Measurements from ENCODE around the gene KCNAB1.

The KCNAB1 gene

DNA sequence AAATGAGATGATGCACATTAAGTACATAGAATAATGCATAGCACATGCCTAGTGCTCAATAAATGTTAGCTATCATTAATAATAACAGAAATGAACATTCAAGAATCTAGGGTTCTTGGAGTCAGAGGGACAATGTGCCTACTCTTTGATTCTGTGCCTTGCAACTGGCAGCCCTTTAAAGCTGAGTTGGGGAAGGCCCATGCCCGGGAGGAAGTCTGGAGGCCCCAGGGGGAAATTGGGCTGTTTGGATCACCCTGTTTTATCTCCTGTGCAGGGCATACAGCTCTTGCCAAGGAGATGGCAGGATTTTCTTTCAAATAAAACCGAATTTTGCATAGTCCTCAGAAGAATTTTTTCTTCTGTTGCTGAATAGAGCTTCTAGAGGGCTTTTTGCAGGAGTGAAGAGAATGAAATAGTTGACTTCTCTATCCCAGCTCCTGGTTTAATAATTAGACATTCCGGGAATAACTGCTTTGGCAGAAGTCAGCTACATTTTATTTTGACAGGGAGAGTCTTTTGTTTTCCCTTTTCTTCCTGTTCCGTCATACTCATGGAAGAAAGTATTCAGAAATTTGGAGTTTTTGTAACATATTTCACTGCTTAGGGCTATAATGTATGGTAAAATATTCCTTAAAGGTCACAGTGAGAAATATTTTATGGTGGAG lies 18.0 kb upstream of the KCNAB1 start:
- Histone ChIP-seq H3K27me3 (ENCODE audit: control insufficient read depth in 5 of 5, insufficient read depth in 4 of 5, low read length in 5 of 5) (no peaks in the 10 kb centered on the region), H3K4me3 (ENCODE audit: low read depth in 1 of 5, low read length in 5 of 5) (no peak overlapping the region), H3K36me3 (ENCODE audit: control insufficient read depth in 5 of 5, insufficient read depth in 5 of 5, low read length in 5 of 5) (no peaks in the 10 kb centered on the region), H3K9me3 (ENCODE audit: control insufficient read depth in 5 of 5, low read length in 5 of 5) (no peaks in the 10 kb centered on the region), H3K4me1 (ENCODE audit: control insufficient read depth in 5 of 5, insufficient read depth in 5 of 5, low read length in 5 of 5) (peaks cover 0 to 3% (median 0%) of the 10 kb centered on the region in 5 donors), H3K9ac (ENCODE audit: low read length in 5 of 5) (no peak overlapping the region), H3K27ac (ENCODE audit: low read depth, low read length) (no peak overlapping the region)

DNA sequence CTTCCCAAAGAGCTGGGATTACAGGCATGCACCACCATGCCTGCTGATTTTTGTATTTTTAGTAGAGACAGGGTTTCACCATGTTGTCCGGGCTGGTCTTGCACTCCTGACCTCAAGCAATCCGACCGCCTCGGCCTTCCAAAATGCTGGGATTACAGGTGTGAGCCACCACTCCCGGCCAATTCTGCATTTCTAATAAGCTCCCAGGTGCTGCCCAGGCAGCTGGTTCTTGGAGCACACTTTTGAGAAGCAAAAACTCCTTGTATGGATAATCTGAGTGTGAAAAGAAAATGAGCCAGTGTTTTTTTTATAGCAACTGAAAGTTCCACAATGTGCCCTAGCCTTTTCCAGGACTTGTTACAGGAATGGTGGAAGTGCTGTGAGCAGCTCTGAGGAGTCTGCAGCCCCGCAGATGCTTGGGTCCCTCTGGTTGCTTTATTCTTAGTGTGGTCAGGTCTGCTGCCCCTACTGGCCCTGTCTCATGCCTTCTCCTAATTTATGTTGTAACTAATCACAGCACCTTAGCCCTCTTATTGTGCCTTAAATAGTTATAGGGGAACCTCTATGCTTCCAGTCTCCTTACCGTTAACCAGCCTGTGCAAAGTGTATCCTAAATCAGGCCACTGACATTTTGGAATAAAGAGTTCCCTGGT lies 13.5 kb upstream of the KCNAB1 start:
- no peak overlapping the region for H3K27ac ChIP-seq (ENCODE audit: low read depth, low read length)
- no peaks in the 10 kb centered on the region for H3K27me3 ChIP-seq (ENCODE audit: control insufficient read depth in 5 of 5, insufficient read depth in 4 of 5, low read length in 5 of 5)
- H3K4me3 ChIP-seq (ENCODE audit: low read depth in 1 of 5, low read length in 5 of 5): no peak overlapping the region
- H3K4me1 ChIP-seq (ENCODE audit: control insufficient read depth in 5 of 5, insufficient read depth in 5 of 5, low read length in 5 of 5): peaks cover 0 to 11% (median 10%) of the 10 kb centered on the region in 5 donors
- no peak overlapping the region for H3K9ac ChIP-seq (ENCODE audit: low read length in 5 of 5)
- no peaks in the 10 kb centered on the region for H3K36me3 ChIP-seq (ENCODE audit: control insufficient read depth in 5 of 5, insufficient read depth in 5 of 5, low read length in 5 of 5)
- H3K9me3 ChIP-seq (ENCODE audit: control insufficient read depth in 5 of 5, low read length in 5 of 5): no peaks in the 10 kb centered on the region

DNA sequence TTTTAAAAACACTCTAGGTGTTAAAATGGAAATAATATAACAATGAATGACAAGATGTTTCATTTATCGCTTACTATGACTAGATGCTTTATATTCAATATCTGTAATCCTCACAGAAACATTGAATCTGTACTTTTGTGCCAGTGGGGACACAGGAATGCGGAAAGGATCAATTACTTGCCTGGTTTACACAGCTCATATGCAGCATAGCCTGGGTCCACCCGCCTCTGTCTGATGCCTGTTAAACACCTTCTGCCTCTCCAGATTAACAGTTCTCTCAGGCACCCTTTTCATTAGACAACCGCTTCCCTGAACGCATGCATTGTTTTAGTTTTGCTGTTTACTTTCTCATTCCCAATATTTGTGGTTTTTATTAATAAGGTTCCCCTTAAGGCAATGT lies 12.9 kb upstream of the KCNAB1 start:
- Histone ChIP-seq H3K36me3 (ENCODE audit: control insufficient read depth in 5 of 5, insufficient read depth in 5 of 5, low read length in 5 of 5) (no peaks in the 10 kb centered on the region), H3K9ac (ENCODE audit: low read length in 5 of 5) (no peak overlapping the region), H3K27me3 (ENCODE audit: control insufficient read depth in 5 of 5, insufficient read depth in 4 of 5, low read length in 5 of 5) (no peaks in the 10 kb centered on the region), H3K4me1 (ENCODE audit: control insufficient read depth in 5 of 5, insufficient read depth in 5 of 5, low read length in 5 of 5) (peaks cover 0 to 11% (median 8%) of the 10 kb centered on the region in 5 donors), H3K27ac (ENCODE audit: low read depth, low read length) (no peak overlapping the region), H3K4me3 (ENCODE audit: low read depth in 1 of 5, low read length in 5 of 5) (no peak overlapping the region), H3K9me3 (ENCODE audit: control insufficient read depth in 5 of 5, low read length in 5 of 5) (no peaks in the 10 kb centered on the region)

DNA sequence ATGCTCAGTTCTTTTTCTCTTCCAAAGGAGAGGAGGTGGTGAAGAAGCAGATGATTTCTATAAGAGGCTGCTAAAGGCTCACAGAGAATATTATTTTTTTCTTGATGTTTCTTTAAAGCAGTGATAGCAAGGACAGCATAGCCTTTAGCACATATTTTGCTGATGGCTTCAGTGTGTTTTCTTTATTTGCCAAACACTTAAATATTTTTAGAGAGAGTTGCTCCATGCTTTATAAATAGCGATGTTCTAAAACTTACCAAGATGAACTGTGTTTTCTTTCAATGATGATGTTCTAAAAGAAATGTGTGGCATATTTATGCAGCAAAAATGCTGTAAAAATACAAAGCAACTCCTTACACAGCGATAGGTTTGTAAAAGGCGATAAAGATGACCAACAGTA lies 11.8 kb upstream of the KCNAB1 start:
- H3K9ac ChIP-seq (ENCODE audit: low read length in 5 of 5): no peak overlapping the region
- no peak overlapping the region for H3K27ac ChIP-seq (ENCODE audit: low read depth, low read length)
- H3K9me3 ChIP-seq (ENCODE audit: control insufficient read depth in 5 of 5, low read length in 5 of 5): no peaks in the 10 kb centered on the region
- H3K27me3 ChIP-seq (ENCODE audit: control insufficient read depth in 5 of 5, insufficient read depth in 4 of 5, low read length in 5 of 5): no peaks in the 10 kb centered on the region
- H3K4me1 ChIP-seq (ENCODE audit: control insufficient read depth in 5 of 5, insufficient read depth in 5 of 5, low read length in 5 of 5): peaks cover 0 to 11% (median 8%) of the 10 kb centered on the region in 5 donors
- no peak overlapping the region for H3K4me3 ChIP-seq (ENCODE audit: low read depth in 1 of 5, low read length in 5 of 5)
- H3K36me3 ChIP-seq (ENCODE audit: control insufficient read depth in 5 of 5, insufficient read depth in 5 of 5, low read length in 5 of 5): no peaks in the 10 kb centered on the region

DNA sequence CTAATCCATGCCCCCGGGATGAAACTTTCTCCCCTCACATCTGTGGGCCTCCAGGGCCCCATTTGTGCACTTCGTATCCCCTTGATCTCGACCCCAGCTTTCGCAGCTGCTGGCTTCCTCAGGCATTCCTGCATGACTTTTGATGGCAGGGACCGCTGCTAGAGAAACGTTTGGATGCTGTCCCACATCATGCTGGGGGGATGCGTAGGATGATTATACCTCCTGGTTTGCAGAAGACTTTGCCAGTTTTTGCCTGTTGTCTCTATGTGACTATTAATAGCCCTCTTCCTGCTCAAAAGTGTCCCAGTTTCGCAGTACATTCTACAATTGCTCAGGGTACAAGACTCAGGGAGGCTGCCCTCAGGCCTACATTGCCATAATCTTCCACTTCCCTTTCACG lies 10.4 kb upstream of the KCNAB1 start:
- H3K9me3 ChIP-seq (ENCODE audit: control insufficient read depth in 5 of 5, low read length in 5 of 5): no peaks in the 10 kb centered on the region
- no peaks in the 10 kb centered on the region for H3K36me3 ChIP-seq (ENCODE audit: control insufficient read depth in 5 of 5, insufficient read depth in 5 of 5, low read length in 5 of 5)
- no peak overlapping the region for H3K4me3 ChIP-seq (ENCODE audit: low read depth in 1 of 5, low read length in 5 of 5)
- H3K4me1 ChIP-seq (ENCODE audit: control insufficient read depth in 5 of 5, insufficient read depth in 5 of 5, low read length in 5 of 5): peaks cover 0 to 11% (median 8%) of the 10 kb centered on the region in 5 donors
- H3K27ac ChIP-seq (ENCODE audit: low read depth, low read length): no peak overlapping the region
- no peaks in the 10 kb centered on the region for H3K27me3 ChIP-seq (ENCODE audit: control insufficient read depth in 5 of 5, insufficient read depth in 4 of 5, low read length in 5 of 5)
- H3K9ac ChIP-seq (ENCODE audit: low read length in 5 of 5): no peak overlapping the region

DNA sequence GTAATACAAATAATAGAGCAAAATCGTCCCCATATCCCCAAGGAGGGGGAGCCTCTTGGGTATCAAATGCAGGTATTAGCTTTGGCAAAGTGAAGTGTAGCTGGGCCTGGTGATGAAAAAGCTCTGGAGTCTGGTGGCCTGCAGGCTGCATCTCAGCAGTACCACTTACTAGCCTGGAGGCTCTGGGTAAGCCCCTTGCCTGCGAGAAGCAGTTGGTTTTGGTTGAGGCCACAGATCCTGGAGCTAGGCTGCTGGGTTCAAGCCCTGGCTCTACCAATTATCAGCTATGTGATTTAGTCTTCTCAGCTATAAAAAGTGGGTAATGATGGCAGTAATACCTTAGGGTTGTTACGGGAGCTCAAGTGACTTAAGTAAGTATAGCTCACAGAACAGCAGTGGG lies 6.1 kb downstream of the KCNAB1 start:
- H3K9ac ChIP-seq (ENCODE audit: low read length in 5 of 5): no peak overlapping the region
- peaks cover 0 to 7% (median 6%) of the 10 kb centered on the region in 5 donors for H3K4me1 ChIP-seq (ENCODE audit: control insufficient read depth in 5 of 5, insufficient read depth in 5 of 5, low read length in 5 of 5)
- no peaks in the 10 kb centered on the region for H3K36me3 ChIP-seq (ENCODE audit: control insufficient read depth in 5 of 5, insufficient read depth in 5 of 5, low read length in 5 of 5)
- no peak overlapping the region for H3K27ac ChIP-seq (ENCODE audit: low read depth, low read length)
- no peaks in the 10 kb centered on the region for H3K27me3 ChIP-seq (ENCODE audit: control insufficient read depth in 5 of 5, insufficient read depth in 4 of 5, low read length in 5 of 5)
- H3K4me3 ChIP-seq (ENCODE audit: low read depth in 1 of 5, low read length in 5 of 5): no peak overlapping the region
- no peaks in the 10 kb centered on the region for H3K9me3 ChIP-seq (ENCODE audit: control insufficient read depth in 5 of 5, low read length in 5 of 5)

DNA sequence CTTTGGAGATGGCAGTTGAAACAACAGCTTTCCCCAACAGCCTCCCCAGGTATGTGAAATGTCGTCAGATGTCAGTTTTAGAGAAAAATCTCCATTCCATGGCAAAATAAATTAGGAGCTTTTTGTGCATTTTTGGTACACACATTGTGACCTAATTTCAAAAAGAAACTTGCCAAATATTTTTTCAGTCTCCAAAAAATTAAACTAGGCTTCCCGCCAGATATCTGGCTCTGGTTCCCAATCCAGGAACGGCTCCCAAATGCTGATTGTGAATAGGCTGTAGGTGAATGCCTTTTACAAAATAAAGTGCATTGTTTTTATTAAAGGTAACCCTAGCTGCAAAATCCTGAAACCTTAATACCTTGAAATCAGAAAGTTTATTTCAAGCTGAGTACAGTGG lies 10.9 kb downstream of the KCNAB1 start:
- Histone ChIP-seq H3K27me3 (ENCODE audit: control insufficient read depth in 5 of 5, insufficient read depth in 4 of 5, low read length in 5 of 5) (no peaks in the 10 kb centered on the region), H3K27ac (ENCODE audit: low read depth, low read length) (no peak overlapping the region), H3K4me1 (ENCODE audit: control insufficient read depth in 5 of 5, insufficient read depth in 5 of 5, low read length in 5 of 5) (peaks cover 0 to 17% (median 10%) of the 10 kb centered on the region in 5 donors), H3K9me3 (ENCODE audit: control insufficient read depth in 5 of 5, low read length in 5 of 5) (no peaks in the 10 kb centered on the region), H3K9ac (ENCODE audit: low read length in 5 of 5) (no peak overlapping the region), H3K36me3 (ENCODE audit: control insufficient read depth in 5 of 5, insufficient read depth in 5 of 5, low read length in 5 of 5) (no peaks in the 10 kb centered on the region), H3K4me3 (ENCODE audit: low read depth in 1 of 5, low read length in 5 of 5) (no peak overlapping the region)

DNA sequence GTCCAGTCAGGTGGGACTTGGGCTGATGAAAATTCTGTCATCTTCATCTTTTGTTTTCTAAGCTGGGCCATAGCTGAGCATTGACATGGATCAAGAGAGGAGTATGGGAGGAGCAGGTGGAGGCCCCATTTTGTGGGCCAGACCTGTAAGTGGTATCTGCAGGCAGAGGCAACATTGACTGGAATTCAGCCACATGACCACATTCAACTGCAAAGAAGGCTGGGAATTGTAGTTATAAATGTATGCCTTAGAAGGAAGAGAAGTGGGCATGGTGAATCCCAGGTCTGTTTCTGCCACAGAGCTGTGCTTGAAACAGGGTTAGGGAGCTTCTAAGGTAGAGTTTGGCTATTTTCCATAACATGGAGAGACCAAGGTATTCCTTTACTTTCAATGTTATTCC lies 11.4 kb downstream of the KCNAB1 start:
- peaks cover 0 to 17% (median 10%) of the 10 kb centered on the region in 5 donors for H3K4me1 ChIP-seq (ENCODE audit: control insufficient read depth in 5 of 5, insufficient read depth in 5 of 5, low read length in 5 of 5)
- no peak overlapping the region for H3K27ac ChIP-seq (ENCODE audit: low read depth, low read length)
- H3K4me3 ChIP-seq (ENCODE audit: low read depth in 1 of 5, low read length in 5 of 5): no peak overlapping the region
- no peak overlapping the region for H3K9ac ChIP-seq (ENCODE audit: low read length in 5 of 5)
- H3K27me3 ChIP-seq (ENCODE audit: control insufficient read depth in 5 of 5, insufficient read depth in 4 of 5, low read length in 5 of 5): no peaks in the 10 kb centered on the region
- H3K9me3 ChIP-seq (ENCODE audit: control insufficient read depth in 5 of 5, low read length in 5 of 5): no peaks in the 10 kb centered on the region
- H3K36me3 ChIP-seq (ENCODE audit: control insufficient read depth in 5 of 5, insufficient read depth in 5 of 5, low read length in 5 of 5): no peaks in the 10 kb centered on the region

DNA sequence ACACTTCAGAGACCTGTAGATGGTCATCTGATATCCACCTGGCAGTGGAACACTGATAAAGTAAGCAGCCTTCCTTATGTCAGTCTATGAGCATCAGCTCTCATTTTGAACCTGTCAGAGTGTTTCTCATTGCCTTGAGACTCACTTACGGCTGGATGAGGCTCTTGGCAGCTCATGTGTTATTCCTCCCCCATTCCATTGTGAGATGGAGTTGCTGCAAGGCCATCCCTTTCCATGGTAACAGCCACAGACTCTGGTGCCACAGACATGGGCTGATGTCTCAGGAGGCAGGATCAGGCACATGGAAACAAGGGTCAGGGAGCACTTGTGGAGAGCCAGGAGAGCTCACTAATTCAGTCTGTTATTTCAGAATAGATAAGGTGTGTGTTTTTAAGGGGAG lies 11.9 kb downstream of the KCNAB1 start:
- H3K36me3 ChIP-seq (ENCODE audit: control insufficient read depth in 5 of 5, insufficient read depth in 5 of 5, low read length in 5 of 5): no peaks in the 10 kb centered on the region
- H3K4me3 ChIP-seq (ENCODE audit: low read depth in 1 of 5, low read length in 5 of 5): no peak overlapping the region
- peaks cover 0 to 17% (median 10%) of the 10 kb centered on the region in 5 donors for H3K4me1 ChIP-seq (ENCODE audit: control insufficient read depth in 5 of 5, insufficient read depth in 5 of 5, low read length in 5 of 5)
- H3K27ac ChIP-seq (ENCODE audit: low read depth, low read length): no peak overlapping the region
- H3K9ac ChIP-seq (ENCODE audit: low read length in 5 of 5): no peak overlapping the region
- H3K9me3 ChIP-seq (ENCODE audit: control insufficient read depth in 5 of 5, low read length in 5 of 5): no peaks in the 10 kb centered on the region
- no peaks in the 10 kb centered on the region for H3K27me3 ChIP-seq (ENCODE audit: control insufficient read depth in 5 of 5, insufficient read depth in 4 of 5, low read length in 5 of 5)

DNA sequence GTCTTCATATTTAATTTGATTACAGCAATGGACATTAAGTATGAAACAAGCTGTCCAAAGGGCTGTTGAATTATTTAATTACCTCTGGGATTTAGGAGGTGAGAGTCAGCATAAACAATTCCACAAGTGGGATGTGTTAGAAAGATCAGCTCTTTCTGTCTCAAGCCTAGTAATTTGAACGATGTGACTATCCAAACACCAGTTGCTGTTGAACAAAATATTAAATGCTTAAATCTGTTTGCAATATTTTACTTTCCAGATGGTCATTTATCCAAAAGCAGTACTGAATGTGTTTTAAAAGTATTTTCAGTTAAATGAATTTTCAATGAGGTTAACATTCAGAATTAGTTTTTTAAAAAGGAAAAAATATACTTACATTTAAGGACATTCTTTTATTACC lies 12.7 kb downstream of the KCNAB1 start:
- no peaks in the 10 kb centered on the region for H3K9me3 ChIP-seq (ENCODE audit: control insufficient read depth in 5 of 5, low read length in 5 of 5)
- peaks cover 0 to 17% (median 10%) of the 10 kb centered on the region in 5 donors for H3K4me1 ChIP-seq (ENCODE audit: control insufficient read depth in 5 of 5, insufficient read depth in 5 of 5, low read length in 5 of 5)
- H3K4me3 ChIP-seq (ENCODE audit: low read depth in 1 of 5, low read length in 5 of 5): no peak overlapping the region
- no peaks in the 10 kb centered on the region for H3K27me3 ChIP-seq (ENCODE audit: control insufficient read depth in 5 of 5, insufficient read depth in 4 of 5, low read length in 5 of 5)
- H3K27ac ChIP-seq (ENCODE audit: low read depth, low read length): no peak overlapping the region
- H3K9ac ChIP-seq (ENCODE audit: low read length in 5 of 5): no peak overlapping the region
- no peaks in the 10 kb centered on the region for H3K36me3 ChIP-seq (ENCODE audit: control insufficient read depth in 5 of 5, insufficient read depth in 5 of 5, low read length in 5 of 5)
